Activated naive CD4-positive, alpha-beta T cell treated with anti-CD3 and anti-CD28 coated beads, Interleukin-2, amount 50 U/mL, for 16 hours (primary cell): ENCODE data around the gene BTBD16.
A peak's percentile ranks its signal among the peaks of the same experiment; 100 is the strongest.

Source experiments
- DNase-seq: peaks from one replicate; pipeline ENCODE4 v3.0.0-alpha.2; 2020

Gene BTBD16

GRCh38 chr10:122296363-122297120 is 25.4 kb downstream of the BTBD16 start:
- DNase-seq = no peak

GRCh38 chr10:122297583-122297982 is 26.5 kb downstream of the BTBD16 start:
- DNase-seq = no peak

- no peak for DNase-seq
Measured at GRCh38 chr10:122298206-122298597, 27.1 kb downstream of the BTBD16 start.

GRCh38 chr10:122298598-122299301 is 27.7 kb downstream of the BTBD16 start:
- peak; percentile 64 for DNase-seq

- no peak for DNase-seq
Measured at GRCh38 chr10:122299423-122300075, 28.5 kb downstream of the BTBD16 start.

GRCh38 chr10:122301055-122301810 is 30.1 kb downstream of the BTBD16 start:
- no peak for DNase-seq

GRCh38 chr10:122301811-122302115 is 30.7 kb downstream of the BTBD16 start:
- no peak for DNase-seq

GRCh38 chr10:122302315-122302714 is 31.2 kb downstream of the BTBD16 start:
- DNase-seq = no peak

GRCh38 chr10:122303271-122304053 is 32.4 kb downstream of the BTBD16 start:
- DNase-seq = no peak

GRCh38 chr10:122304054-122304579 is 33.0 kb downstream of the BTBD16 start:
- DNase-seq = no peak

- DNase-seq = no peak
Measured at GRCh38 chr10:122306282-122306681, 35.2 kb downstream of the BTBD16 start.

- no peak for DNase-seq
Measured at GRCh38 chr10:122306744-122307143, 35.6 kb downstream of the BTBD16 start.

- no peak for DNase-seq
Measured at GRCh38 chr10:122307669-122308416, 36.7 kb downstream of the BTBD16 start.

- no peak for DNase-seq
Measured at GRCh38 chr10:122308417-122309141, 37.5 kb downstream of the BTBD16 start.

GRCh38 chr10:122310311-122311050 is 39.4 kb downstream of the BTBD16 start:
- no peak for DNase-seq

- no peak for DNase-seq
Measured at GRCh38 chr10:122311051-122311410, 39.9 kb downstream of the BTBD16 start.

- no peak for DNase-seq
Measured at GRCh38 chr10:122311716-122312115, 40.6 kb downstream of the BTBD16 start.

GRCh38 chr10:122316224-122316884 is 45.3 kb downstream of the BTBD16 start:
- DNase-seq = no peak

GRCh38 chr10:122321960-122322359 is 50.9 kb downstream of the BTBD16 start:
- no peak for DNase-seq

GRCh38 chr10:122323189-122323588 is 52.1 kb downstream of the BTBD16 start:
- no peak for DNase-seq
